ENCODE measurements around the gene GRP. TPM values are rescaled to one million over a fixed set of nuclear protein-coding genes. Genes with fewer than 3 reads are reported as not detected.

The GRP gene
- total and polyA plus RNA-seq, 10 of the 15 experiments (the other 5 are each of a cell fraction or from before 2014, with no cell fraction given), result not detected

DNA sequence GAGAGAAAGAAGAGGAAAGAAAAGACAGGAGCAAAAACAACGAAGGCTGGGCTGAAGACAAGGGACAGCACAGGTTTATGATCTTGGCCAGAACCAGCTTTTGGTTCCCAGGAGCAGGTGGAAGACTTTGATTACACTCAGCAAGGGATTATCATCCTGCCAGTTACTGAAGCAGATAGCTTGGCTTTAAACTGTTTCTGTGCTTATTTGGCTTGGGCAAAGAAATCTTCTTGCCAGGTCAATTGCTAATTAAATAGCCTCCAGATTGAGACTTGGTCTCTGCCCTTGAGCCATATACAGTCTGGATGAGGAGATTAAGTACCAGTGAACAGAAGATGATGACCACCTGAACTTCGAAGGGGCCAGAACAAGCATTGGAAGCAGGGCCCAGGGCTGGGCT lies 22.3 kb upstream of the GRP start (continued):
- TF ChIP-seq, protein P1, sequence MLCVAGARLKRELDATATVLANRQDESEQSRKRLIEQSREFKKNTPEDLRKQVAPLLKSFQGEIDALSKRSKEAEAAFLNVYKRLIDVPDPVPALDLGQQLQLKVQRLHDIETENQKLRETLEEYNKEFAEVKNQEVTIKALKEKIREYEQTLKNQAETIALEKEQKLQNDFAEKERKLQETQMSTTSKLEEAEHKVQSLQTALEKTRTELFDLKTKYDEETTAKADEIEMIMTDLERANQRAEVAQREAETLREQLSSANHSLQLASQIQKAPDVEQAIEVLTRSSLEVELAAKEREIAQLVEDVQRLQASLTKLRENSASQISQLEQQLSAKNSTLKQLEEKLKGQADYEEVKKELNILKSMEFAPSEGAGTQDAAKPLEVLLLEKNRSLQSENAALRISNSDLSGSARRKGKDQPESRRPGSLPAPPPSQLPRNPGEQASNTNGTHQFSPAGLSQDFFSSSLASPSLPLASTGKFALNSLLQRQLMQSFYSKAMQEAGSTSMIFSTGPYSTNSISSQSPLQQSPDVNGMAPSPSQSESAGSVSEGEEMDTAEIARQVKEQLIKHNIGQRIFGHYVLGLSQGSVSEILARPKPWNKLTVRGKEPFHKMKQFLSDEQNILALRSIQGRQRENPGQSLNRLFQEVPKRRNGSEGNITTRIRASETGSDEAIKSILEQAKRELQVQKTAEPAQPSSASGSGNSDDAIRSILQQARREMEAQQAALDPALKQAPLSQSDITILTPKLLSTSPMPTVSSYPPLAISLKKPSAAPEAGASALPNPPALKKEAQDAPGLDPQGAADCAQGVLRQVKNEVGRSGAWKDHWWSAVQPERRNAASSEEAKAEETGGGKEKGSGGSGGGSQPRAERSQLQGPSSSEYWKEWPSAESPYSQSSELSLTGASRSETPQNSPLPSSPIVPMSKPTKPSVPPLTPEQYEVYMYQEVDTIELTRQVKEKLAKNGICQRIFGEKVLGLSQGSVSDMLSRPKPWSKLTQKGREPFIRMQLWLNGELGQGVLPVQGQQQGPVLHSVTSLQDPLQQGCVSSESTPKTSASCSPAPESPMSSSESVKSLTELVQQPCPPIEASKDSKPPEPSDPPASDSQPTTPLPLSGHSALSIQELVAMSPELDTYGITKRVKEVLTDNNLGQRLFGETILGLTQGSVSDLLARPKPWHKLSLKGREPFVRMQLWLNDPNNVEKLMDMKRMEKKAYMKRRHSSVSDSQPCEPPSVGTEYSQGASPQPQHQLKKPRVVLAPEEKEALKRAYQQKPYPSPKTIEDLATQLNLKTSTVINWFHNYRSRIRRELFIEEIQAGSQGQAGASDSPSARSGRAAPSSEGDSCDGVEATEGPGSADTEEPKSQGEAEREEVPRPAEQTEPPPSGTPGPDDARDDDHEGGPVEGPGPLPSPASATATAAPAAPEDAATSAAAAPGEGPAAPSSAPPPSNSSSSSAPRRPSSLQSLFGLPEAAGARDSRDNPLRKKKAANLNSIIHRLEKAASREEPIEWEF (IDR thresholded peaks at IDR 0.05; ENCODE audit: insufficient replicate concordance, low read depth, low read length), result no peak
- TF ChIP-seq YY1 (IDR thresholded peaks at IDR 0.05; ENCODE audit: low read depth, low read length) (no peak), PML (IDR thresholded peaks at IDR 0.05; ENCODE audit: low read length) (no peak), NR2F1 (conservative IDR thresholded peaks at IDR 0.05) (no peak), RAD21 (IDR thresholded peaks at IDR 0.05; ENCODE audit: insufficient read depth, low read depth, low read length) (no peak)
- TF ChIP-seq, protein P2, sequence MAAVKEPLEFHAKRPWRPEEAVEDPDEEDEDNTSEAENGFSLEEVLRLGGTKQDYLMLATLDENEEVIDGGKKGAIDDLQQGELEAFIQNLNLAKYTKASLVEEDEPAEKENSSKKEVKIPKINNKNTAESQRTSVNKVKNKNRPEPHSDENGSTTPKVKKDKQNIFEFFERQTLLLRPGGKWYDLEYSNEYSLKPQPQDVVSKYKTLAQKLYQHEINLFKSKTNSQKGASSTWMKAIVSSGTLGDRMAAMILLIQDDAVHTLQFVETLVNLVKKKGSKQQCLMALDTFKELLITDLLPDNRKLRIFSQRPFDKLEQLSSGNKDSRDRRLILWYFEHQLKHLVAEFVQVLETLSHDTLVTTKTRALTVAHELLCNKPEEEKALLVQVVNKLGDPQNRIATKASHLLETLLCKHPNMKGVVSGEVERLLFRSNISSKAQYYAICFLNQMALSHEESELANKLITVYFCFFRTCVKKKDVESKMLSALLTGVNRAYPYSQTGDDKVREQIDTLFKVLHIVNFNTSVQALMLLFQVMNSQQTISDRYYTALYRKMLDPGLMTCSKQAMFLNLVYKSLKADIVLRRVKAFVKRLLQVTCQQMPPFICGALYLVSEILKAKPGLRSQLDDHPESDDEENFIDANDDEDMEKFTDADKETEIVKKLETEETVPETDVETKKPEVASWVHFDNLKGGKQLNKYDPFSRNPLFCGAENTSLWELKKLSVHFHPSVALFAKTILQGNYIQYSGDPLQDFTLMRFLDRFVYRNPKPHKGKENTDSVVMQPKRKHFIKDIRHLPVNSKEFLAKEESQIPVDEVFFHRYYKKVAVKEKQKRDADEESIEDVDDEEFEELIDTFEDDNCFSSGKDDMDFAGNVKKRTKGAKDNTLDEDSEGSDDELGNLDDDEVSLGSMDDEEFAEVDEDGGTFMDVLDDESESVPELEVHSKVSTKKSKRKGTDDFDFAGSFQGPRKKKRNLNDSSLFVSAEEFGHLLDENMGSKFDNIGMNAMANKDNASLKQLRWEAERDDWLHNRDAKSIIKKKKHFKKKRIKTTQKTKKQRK (IDR thresholded peaks at IDR 0.05; ENCODE audit: low read depth, low read length), result no peak
- TF ChIP-seq, protein P3, sequence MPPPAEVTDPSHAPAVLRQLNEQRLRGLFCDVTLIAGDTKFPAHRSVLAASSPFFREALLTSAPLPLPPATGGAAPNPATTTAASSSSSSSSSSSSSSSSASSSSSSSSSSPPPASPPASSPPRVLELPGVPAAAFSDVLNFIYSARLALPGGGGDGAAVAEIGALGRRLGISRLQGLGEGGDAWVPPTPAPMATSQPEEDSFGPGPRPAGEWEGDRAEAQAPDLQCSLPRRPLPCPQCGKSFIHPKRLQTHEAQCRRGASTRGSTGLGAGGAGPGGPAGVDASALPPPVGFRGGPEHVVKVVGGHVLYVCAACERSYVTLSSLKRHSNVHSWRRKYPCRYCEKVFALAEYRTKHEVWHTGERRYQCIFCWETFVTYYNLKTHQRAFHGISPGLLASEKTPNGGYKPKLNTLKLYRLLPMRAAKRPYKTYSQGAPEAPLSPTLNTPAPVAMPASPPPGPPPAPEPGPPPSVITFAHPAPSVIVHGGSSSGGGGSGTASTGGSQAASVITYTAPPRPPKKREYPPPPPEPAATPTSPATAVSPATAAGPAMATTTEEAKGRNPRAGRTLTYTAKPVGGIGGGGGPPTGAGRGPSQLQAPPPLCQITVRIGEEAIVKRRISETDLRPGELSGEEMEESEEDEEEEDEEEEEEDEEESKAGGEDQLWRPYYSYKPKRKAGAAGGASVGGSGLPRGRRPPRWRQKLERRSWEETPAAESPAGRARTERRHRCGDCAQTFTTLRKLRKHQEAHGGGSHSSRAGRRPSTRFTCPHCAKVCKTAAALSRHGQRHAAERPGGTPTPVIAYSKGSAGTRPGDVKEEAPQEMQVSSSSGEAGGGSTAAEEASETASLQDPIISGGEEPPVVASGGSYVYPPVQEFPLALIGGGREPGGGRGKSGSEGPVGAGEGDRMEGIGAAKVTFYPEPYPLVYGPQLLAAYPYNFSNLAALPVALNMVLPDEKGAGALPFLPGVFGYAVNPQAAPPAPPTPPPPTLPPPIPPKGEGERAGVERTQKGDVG (CRISPR knock-in tag; IDR thresholded peaks at IDR 0.05), result no peak
- TF ChIP-seq, protein P4, sequence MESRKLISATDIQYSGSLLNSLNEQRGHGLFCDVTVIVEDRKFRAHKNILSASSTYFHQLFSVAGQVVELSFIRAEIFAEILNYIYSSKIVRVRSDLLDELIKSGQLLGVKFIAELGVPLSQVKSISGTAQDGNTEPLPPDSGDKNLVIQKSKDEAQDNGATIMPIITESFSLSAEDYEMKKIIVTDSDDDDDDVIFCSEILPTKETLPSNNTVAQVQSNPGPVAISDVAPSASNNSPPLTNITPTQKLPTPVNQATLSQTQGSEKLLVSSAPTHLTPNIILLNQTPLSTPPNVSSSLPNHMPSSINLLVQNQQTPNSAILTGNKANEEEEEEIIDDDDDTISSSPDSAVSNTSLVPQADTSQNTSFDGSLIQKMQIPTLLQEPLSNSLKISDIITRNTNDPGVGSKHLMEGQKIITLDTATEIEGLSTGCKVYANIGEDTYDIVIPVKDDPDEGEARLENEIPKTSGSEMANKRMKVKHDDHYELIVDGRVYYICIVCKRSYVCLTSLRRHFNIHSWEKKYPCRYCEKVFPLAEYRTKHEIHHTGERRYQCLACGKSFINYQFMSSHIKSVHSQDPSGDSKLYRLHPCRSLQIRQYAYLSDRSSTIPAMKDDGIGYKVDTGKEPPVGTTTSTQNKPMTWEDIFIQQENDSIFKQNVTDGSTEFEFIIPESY (IDR thresholded peaks at IDR 0.05), result no peak
